ENCODE data around the gene MAP3K15.

DNA sequence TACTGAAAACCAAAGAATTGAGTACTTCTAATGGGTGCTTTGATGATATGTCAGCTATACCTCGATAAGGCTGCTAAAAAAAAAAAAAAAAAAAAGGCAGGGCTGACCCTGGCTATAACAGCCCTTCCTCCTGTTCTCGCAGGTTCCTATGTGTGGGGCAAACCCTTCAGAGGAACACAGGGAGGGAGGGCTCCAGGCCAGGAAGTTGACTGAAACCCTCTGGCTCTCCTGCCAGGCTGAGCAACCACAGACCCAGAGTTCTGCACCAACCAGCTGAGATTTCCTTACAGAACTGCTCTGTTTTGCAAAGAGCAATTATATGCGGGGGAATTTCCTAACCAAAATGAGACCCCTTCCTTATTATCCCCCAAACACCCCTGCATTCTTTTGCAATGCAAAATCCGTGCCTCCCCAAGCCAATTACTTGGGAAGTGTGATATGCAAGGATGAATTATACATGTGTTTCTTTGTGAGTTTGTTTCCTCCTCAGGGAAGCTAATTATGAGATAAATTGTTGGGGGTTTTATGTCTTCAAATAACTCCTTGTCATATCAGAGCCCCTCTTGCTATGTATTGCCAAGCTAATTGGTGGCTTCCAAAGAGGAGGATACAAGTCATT is 126.0 kb downstream of the MAP3K15 start:
- TF ChIP-seq POLR2A (IDR thresholded peaks at IDR 0.05; ENCODE audit: low read depth, low read length) = no peak
- no peak for TF ChIP-seq POLR2AphosphoS5 (IDR thresholded peaks at IDR 0.05; ENCODE audit: low read depth, low read length)
